Lower lobe of right lung (tissue), 2 donors: ENCODE data around the gene ATP8B1. TPM values are rescaled to one million over a fixed set of nuclear protein-coding genes. Genes with fewer than 3 reads are reported as not detected.

Experiments
- ATAC-seq, 2 donors: fragments of 200-7000 bp; cut with Tn5 transposase; one replicate each; pipeline ENCODE4 v1.9.1; 2020 to 2022; ENCODE audit warnings: mild to moderate bottlenecking in 2 of 2, moderate library complexity in 2 of 2
- DNase-seq: peaks from one replicate; pipeline ENCODE4 v3.0.0-alpha.2; 2020
- H3K27ac ChIP-seq: fragments of 200-600 bp; one replicate; pipeline ENCODE4 v1.8.0; 2022
- H3K27me3 ChIP-seq: fragments of 200-600 bp; one replicate; pipeline ENCODE4 v1.8.0; 2022; ENCODE audit warnings: low read depth
- H3K36me3 ChIP-seq: fragments of 200-600 bp; one replicate; pipeline ENCODE4 v1.8.0; 2022; ENCODE audit warnings: mild to moderate bottlenecking
- H3K4me1 ChIP-seq: fragments of 200-600 bp; one replicate; pipeline ENCODE4 v1.8.0; 2022
- H3K4me3 ChIP-seq: fragments of 200-600 bp; one replicate; pipeline ENCODE4 v1.8.0; 2022; ENCODE audit warnings: mild to moderate bottlenecking
- H3K9me3 ChIP-seq: fragments of 200-600 bp; one replicate; pipeline ENCODE4 v1.8.0; 2022
- intact Hi-C: fragments of 100-400 bp; cut with DNase I; formaldehyde crosslinking; loops from one replicate; pipeline ENCODE4 v1.11.0; 2022
- total RNA-seq: library from RNA; stranded (reverse); fragmentation: NEBNext Ultra II Directional; extraction: Animal tissue kit (Norgen Biotek cat#: 25700); gene quantifications from one replicate; pipeline ENCODE4 v1.2.1, GENCODE V29; 2021
- TF ChIP-seq, protein P1 (sequence below): fragments of 200-600 bp; IDR thresholded peaks from one replicate; pipeline ENCODE4 v1.8.0; 2022; ENCODE audit warnings: antibody characterized with exemption, mild to moderate bottlenecking
- donor health status: DM: no; HTN: yes; CAD: no; lungs with severe emphysema.

Gene ATP8B1
- total RNA-seq, 1 donor from 2014 or later, result 27.2 TPM

DNA sequence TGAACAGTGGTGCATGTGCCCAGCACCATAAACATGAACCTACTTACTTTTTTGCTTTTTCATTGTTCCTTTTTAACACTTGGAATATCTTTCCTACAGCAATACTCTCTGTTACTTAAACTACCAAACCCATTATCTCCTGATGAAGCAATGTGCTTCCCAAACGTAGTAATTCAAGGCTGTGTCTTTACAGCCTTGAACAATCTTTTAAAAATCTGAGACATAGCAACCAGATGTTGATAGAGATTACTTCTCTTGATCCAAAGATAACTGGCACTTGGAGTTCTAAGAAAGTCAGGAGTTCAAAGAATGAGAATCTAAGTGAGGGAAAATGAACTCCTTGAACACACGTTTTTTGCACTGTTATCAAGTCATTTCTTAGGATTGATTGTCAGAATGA is 40.4 kb downstream of the ATP8B1 start:
- Histone ChIP-seq H3K4me1 (peaks cover 7% of the 10 kb centered on the region), H3K27ac (no peak overlapping the region), H3K4me3 (no peak overlapping the region), H3K36me3 (no peaks in the 10 kb centered on the region), H3K9me3 (no peaks in the 10 kb centered on the region), H3K27me3 (no peaks in the 10 kb centered on the region)
- intact Hi-C loops, result no loop called here
- ATAC-seq, result no peak
- DNase-seq, result no peak
- TF ChIP-seq, protein P1, sequence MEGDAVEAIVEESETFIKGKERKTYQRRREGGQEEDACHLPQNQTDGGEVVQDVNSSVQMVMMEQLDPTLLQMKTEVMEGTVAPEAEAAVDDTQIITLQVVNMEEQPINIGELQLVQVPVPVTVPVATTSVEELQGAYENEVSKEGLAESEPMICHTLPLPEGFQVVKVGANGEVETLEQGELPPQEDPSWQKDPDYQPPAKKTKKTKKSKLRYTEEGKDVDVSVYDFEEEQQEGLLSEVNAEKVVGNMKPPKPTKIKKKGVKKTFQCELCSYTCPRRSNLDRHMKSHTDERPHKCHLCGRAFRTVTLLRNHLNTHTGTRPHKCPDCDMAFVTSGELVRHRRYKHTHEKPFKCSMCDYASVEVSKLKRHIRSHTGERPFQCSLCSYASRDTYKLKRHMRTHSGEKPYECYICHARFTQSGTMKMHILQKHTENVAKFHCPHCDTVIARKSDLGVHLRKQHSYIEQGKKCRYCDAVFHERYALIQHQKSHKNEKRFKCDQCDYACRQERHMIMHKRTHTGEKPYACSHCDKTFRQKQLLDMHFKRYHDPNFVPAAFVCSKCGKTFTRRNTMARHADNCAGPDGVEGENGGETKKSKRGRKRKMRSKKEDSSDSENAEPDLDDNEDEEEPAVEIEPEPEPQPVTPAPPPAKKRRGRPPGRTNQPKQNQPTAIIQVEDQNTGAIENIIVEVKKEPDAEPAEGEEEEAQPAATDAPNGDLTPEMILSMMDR, result no peak

DNA sequence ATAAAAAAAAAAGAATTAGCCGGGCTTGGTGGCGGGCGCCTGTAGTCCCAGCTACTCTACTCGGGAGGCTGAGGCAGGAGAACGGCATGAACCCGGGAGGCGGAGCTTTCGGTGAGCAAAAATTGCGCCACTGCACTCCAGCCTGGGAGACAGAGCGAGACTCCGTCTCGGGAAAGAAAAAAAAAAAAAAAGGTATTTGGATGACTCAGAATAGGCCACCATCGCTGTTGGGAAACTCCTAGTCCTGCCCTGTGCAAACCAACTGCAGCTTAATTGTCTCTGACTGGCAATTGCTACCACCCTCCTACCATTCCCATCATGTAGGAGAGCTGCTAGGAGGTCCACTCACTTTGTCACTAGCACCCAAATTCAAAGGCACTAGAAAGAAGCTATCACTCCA is 43.5 kb downstream of the ATP8B1 start:
- H3K27ac ChIP-seq, result no peak overlapping the region
- intact Hi-C loops, result no loop called here
- TF ChIP-seq, protein P1, result no peak
- H3K4me3 ChIP-seq, result no peak overlapping the region
- H3K27me3 ChIP-seq, result no peaks in the 10 kb centered on the region
- H3K4me1 ChIP-seq, result no peaks in the 10 kb centered on the region
- DNase-seq, result no peak
- no peaks in the 10 kb centered on the region for H3K9me3 ChIP-seq
- no peak for ATAC-seq
- H3K36me3 ChIP-seq, result no peaks in the 10 kb centered on the region

DNA sequence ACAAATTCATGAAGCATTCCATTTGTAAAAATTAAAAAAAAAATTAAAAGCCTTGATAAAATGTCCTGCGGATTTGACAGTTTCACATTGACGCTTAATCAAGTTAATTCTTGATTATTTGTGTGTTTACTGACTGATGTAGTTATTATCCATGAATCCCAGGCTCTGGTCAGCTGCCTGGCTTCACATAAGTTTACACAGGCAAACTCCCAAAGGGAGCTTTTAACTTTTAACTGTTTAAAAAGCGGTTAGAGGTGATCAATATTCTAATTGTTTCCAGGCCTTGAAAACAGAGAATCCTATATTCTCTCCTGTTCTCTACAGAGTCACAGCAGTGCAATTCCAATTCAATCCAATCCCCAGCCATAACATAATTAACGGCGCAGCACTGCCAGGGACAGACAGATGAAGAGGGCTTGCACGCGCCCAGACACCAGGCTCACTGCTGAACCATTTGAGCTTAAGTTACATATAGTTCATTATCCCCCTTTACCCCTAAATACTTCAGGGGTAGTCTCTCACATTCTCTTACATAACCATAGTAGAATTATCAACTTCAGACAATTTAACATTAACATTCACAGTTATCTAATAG is 47.5 kb downstream of the ATP8B1 start:
- H3K4me1 ChIP-seq, result no peaks in the 10 kb centered on the region
- DNase-seq (no peak), ATAC-seq (no peak)
- H3K36me3 ChIP-seq, result no peaks in the 10 kb centered on the region
- intact Hi-C loops, result no loop called here
- no peaks in the 10 kb centered on the region for H3K27me3 ChIP-seq
- TF ChIP-seq, protein P1, result no peak
- no peak overlapping the region for H3K4me3 ChIP-seq
- no peaks in the 10 kb centered on the region for H3K9me3 ChIP-seq
- H3K27ac ChIP-seq, result no peak overlapping the region

DNA sequence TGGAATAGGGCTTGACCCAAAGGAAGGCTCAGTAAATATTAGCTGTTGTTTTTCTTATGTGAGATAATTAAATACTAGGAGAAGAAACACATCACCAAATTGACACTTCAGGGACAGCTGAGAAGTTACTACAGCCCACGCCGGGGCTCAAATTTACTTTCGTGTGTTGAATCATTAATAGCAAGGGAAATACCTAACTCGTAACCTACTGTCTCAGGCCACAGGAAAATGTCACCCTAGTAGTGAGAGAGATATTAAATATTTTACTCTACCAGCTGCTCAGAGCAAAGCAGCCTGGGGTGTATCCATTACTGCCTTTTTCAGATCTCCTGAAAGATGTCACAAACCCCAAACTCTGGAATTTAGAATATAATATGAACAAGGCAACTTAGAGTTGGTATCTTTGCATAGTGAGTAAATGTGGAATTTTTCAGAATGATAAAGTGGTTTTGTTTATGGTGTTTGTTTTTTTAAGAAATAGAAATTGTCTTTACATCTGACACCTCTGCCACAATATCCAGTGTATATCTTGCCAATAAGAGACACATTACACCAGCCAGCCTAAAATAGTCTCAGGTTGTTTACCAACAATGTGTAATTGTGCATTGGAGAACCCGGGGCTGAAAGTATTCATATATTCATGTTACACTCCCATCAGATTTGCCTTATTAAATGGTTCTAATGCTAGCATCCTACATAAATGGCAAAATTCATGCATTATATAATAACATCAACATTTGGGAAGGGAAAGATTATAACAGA is 48.4 kb downstream of the ATP8B1 start:
- Histone ChIP-seq H3K36me3 (no peaks in the 10 kb centered on the region), H3K4me1 (no peaks in the 10 kb centered on the region), H3K4me3 (no peak overlapping the region), H3K27me3 (no peaks in the 10 kb centered on the region), H3K27ac (no peak overlapping the region), H3K9me3 (no peaks in the 10 kb centered on the region)
- TF ChIP-seq, protein P1, result no peak
- ATAC-seq (no peak), DNase-seq (no peak)
- intact Hi-C loops, result no loop called here

DNA sequence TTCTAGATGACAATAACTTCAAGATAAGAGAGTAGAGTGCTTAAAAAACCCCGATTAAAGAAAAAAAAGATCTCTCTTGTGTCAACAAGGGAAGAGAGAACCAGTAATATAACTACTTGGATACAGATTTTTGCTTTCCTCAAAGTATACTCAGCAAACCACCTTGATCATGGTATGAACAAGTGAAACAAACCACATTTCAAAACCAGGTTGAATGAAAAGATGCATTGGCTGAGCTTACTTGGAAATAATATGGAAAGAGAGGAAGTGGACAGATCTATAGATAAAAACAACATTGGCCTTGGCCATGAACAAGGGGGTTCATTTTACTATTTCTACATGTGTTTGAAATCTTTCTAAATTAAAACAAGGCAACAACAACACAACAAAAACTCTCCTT is 50.1 kb downstream of the ATP8B1 start:
- H3K27ac ChIP-seq, result no peak overlapping the region
- H3K27me3 ChIP-seq, result no peaks in the 10 kb centered on the region
- TF ChIP-seq, protein P1, result no peak
- no peaks in the 10 kb centered on the region for H3K36me3 ChIP-seq
- H3K4me1 ChIP-seq, result peaks cover 13% of the 10 kb centered on the region
- ATAC-seq (no peak), DNase-seq (no peak)
- no peak overlapping the region for H3K4me3 ChIP-seq
- no peaks in the 10 kb centered on the region for H3K9me3 ChIP-seq
- intact Hi-C loops, result no loop called here
